ENCODE results near the gene PRRX2.

Gene PRRX2

DNA sequence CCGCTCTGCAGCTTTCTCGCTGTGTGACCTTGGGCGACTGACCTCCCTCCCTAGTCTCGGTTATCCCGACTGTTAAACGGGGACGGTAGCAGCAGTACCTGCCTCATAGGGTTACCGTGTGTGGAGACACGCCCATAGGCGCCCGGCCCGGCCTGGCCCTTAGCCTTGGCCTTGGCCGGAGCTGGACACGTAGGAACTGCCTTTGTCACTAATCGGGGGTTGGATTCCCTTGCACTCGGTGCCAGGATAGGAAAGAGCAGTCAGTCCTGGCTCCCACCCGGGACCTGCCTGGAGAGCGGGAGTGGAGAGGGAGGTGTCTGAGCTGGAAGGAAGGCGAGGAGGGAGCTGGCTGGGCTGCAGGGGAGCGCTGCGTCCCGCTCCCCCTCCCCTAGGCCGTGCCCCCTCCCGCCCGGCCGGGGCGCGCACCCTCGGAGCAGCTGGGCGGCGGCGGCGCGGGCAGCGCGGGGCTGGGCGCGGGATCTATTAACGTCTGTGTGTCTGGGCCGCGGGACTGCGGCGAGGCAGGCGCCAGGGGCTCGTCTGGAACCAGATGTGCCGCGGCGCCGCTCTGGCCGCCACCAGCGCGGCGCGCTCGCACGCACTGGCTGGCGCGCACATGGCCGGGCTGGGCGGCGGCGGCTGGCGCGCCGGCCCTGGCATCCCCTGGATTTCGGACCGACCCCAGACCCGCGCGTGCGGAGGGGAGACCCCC, 31.7 kb downstream of the PRRX2 start:
- no peak overlapping the region for H3K4me3 ChIP-seq (ENCODE audit: low read depth, low read length)
- TF ChIP-seq, protein P1, sequence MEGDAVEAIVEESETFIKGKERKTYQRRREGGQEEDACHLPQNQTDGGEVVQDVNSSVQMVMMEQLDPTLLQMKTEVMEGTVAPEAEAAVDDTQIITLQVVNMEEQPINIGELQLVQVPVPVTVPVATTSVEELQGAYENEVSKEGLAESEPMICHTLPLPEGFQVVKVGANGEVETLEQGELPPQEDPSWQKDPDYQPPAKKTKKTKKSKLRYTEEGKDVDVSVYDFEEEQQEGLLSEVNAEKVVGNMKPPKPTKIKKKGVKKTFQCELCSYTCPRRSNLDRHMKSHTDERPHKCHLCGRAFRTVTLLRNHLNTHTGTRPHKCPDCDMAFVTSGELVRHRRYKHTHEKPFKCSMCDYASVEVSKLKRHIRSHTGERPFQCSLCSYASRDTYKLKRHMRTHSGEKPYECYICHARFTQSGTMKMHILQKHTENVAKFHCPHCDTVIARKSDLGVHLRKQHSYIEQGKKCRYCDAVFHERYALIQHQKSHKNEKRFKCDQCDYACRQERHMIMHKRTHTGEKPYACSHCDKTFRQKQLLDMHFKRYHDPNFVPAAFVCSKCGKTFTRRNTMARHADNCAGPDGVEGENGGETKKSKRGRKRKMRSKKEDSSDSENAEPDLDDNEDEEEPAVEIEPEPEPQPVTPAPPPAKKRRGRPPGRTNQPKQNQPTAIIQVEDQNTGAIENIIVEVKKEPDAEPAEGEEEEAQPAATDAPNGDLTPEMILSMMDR (IDR thresholded peaks at IDR 0.05; ENCODE audit: insufficient read depth, low read depth, low read length, missing control alignments) = no peak
- no peak for DNase-seq (ENCODE audit: low read depth)

DNA sequence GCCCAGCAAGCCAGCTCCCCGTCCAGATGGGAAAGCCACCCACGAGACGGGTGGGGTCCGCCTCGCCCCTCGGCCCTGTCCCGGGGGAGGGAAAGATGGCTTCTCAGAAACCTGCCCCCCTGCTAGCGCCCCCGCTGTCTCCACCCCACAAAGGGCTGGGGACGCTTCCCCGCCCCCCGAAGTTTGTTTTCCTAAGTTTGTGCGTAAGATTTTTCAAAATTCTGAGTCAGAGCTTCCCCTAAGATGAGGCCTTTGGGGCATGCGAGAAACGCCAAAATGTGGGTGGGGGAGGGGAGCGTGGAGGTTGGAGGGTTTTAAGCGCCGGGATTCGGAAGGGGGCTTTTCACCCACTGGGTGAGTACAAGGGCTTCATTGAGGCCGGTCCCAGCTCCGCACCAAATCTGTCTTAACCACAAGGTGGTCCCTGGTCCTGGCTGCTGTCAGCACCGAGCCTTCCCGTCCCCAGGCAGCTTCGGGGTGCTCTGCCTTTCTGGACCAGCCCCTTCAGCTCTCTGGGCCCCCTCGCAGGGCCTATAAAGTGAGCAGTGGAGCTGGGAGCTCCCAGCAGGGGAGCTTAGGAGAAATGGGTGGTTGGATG, 32.3 kb downstream of the PRRX2 start:
- TF ChIP-seq, protein P1 (IDR thresholded peaks at IDR 0.05; ENCODE audit: insufficient read depth, low read depth, low read length, missing control alignments) = no peak
- H3K4me3 ChIP-seq (ENCODE audit: low read depth, low read length) = no peak overlapping the region
- DNase-seq (ENCODE audit: low read depth) = no peak

DNA sequence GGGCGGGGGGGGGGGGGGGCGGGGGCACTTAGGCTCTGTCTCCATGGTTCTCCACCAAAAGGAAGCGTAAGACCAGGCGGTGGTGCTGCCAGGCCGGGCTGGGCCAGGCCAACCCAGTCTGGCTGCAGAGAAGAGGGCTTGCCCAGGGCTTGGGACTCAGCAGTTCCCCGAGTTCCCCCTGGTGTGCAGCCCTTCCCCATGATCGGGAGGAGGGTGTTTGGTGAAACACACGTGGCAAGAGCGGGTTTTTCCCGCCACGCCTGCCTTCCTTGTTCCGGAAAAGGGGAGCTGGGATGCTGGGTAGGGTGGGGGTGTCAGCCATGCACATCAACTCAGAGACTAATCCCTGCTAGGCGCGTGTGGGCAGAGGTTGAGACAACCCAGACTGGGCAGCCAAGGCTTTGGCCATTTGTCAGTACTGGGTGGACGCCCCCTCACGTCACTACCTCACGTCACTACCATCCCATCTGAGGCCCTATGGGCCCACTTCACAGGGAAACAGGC, 32.9 kb downstream of the PRRX2 start:
- H3K4me3 ChIP-seq (ENCODE audit: low read depth, low read length) = no peak overlapping the region
- TF ChIP-seq, protein P1 (IDR thresholded peaks at IDR 0.05; ENCODE audit: insufficient read depth, low read depth, low read length, missing control alignments) = no peak
- no peak for DNase-seq (ENCODE audit: low read depth)

DNA sequence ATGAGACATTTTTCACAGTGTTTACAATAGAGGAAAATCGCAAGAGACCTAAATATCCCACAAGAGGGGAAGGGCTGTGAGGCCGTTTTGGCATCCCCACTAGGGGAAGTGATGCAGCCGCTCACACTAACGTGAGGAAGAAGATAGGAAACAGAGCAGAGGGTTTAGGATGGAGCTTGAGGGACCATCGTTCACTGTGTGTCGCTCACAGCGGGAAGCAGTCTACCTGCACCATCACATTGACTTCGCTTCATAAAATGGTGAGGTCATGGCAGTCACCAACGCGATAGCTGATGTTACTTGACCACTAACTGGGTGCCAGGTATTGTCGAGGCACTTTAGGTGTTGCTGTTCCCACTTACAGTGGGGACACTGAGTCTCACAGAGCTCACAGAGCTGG, 35.6 kb downstream of the PRRX2 start:
- TF ChIP-seq, protein P1 (IDR thresholded peaks at IDR 0.05; ENCODE audit: insufficient read depth, low read depth, low read length, missing control alignments) = no peak
- DNase-seq (ENCODE audit: low read depth) = no peak
- H3K4me3 ChIP-seq (ENCODE audit: low read depth, low read length) = no peak overlapping the region

GRCh38 chr9:129701549-129701948, 36.1 kb downstream of the PRRX2 start:
- DNase-seq (ENCODE audit: low read depth) = no peak
- no peak overlapping the region for H3K4me3 ChIP-seq (ENCODE audit: low read depth, low read length)
- TF ChIP-seq, protein P1 (IDR thresholded peaks at IDR 0.05; ENCODE audit: insufficient read depth, low read depth, low read length, missing control alignments) = no peak

- TF ChIP-seq, protein P1 (IDR thresholded peaks at IDR 0.05; ENCODE audit: insufficient read depth, low read depth, low read length, missing control alignments) = no peak
- DNase-seq (ENCODE audit: low read depth) = no peak
- no peak overlapping the region for H3K4me3 ChIP-seq (ENCODE audit: low read depth, low read length)
Measured at GRCh38 chr9:129702589-129703520, 37.4 kb downstream of the PRRX2 start.
